Activated naive CD8-positive, alpha-beta T cell treated with anti-CD3 and anti-CD28 coated beads, Interleukin-2, amount 50 U/mL, for 24 hours (primary cell): ENCODE data around the gene KCNIP3.

Experiments used
- ATAC-seq: fragments of 150-1000 bp; cut with Tn5 transposase; one replicate; pipeline ENCODE4 v1.10.0; 2021
- DNase-seq: peaks from one replicate; pipeline ENCODE4 v3.0.0; 2021
- H3K27ac Mint-ChIP-seq: one replicate; pipeline ENCODE4 v1.8.0; 2021; ENCODE audit warnings: mild to moderate bottlenecking, mixed read lengths
- H3K27me3 Mint-ChIP-seq: one replicate; pipeline ENCODE4 v1.8.0; 2021; ENCODE audit warnings: mixed read lengths
- H3K36me3 Mint-ChIP-seq: one replicate; pipeline ENCODE4 v1.8.0; 2021; ENCODE audit warnings: low read depth, mixed read lengths
- H3K4me1 Mint-ChIP-seq: one replicate; pipeline ENCODE4 v1.8.0; 2021; ENCODE audit warnings: mixed read lengths
- H3K4me3 Mint-ChIP-seq: one replicate; pipeline ENCODE4 v1.8.0; 2021; ENCODE audit warnings: mild to moderate bottlenecking, moderate library complexity, mixed read lengths
- H3K9me3 Mint-ChIP-seq: one replicate; pipeline ENCODE4 v1.8.0; 2021; ENCODE audit warnings: mixed read lengths

The KCNIP3 gene

GRCh38 chr2:95298486-95299111, 1.5 kb downstream of the KCNIP3 start:
- Mint-ChIP-seq H3K9me3 (no peaks in the 10 kb centered on the region), H3K27me3 (peaks cover 5% of the 10 kb centered on the region), H3K27ac (no peak overlapping the region), H3K36me3 (no peaks in the 10 kb centered on the region), H3K4me1 (no peaks in the 10 kb centered on the region), H3K4me3 (no peak overlapping the region)
- no peak for DNase-seq
- no peak for ATAC-seq

GRCh38 chr2:95299961-95300360, 2.8 kb downstream of the KCNIP3 start:
- H3K27ac Mint-ChIP-seq = no peak overlapping the region
- ATAC-seq (no peak), DNase-seq (no peak)
- H3K27me3 Mint-ChIP-seq = peaks cover 5% of the 10 kb centered on the region
- H3K4me3 Mint-ChIP-seq = no peak overlapping the region
- H3K36me3 Mint-ChIP-seq = no peaks in the 10 kb centered on the region
- H3K4me1 Mint-ChIP-seq = no peaks in the 10 kb centered on the region
- H3K9me3 Mint-ChIP-seq = no peaks in the 10 kb centered on the region

- Mint-ChIP-seq H3K9me3 (no peaks in the 10 kb centered on the region), H3K4me3 (no peak overlapping the region), H3K36me3 (no peaks in the 10 kb centered on the region), H3K4me1 (no peaks in the 10 kb centered on the region), H3K27ac (no peak overlapping the region), H3K27me3 (peaks cover 5% of the 10 kb centered on the region)
- DNase-seq (no peak), ATAC-seq (no peak)
These were observed 3.3 kb downstream of the KCNIP3 start for GRCh38 chr2:95300450-95300849.

- DNase-seq (no peak), ATAC-seq (no peak)
- Mint-ChIP-seq H3K4me3 (no peak overlapping the region), H3K4me1 (no peaks in the 10 kb centered on the region), H3K27ac (no peak overlapping the region), H3K9me3 (no peaks in the 10 kb centered on the region), H3K36me3 (no peaks in the 10 kb centered on the region), H3K27me3 (peaks cover 4% of the 10 kb centered on the region)
These were observed 4.0 kb downstream of the KCNIP3 start for GRCh38 chr2:95301186-95301585.

- Mint-ChIP-seq H3K4me3 (no peak overlapping the region), H3K4me1 (no peaks in the 10 kb centered on the region), H3K27ac (no peak overlapping the region), H3K36me3 (no peaks in the 10 kb centered on the region), H3K27me3 (peaks cover 2% of the 10 kb centered on the region), H3K9me3 (no peaks in the 10 kb centered on the region)
- DNase-seq (no peak), ATAC-seq (no peak)
These were observed 4.9 kb downstream of the KCNIP3 start for GRCh38 chr2:95301876-95302641.

GRCh38 chr2:95303191-95303919, 6.2 kb downstream of the KCNIP3 start:
- Mint-ChIP-seq H3K9me3 (no peaks in the 10 kb centered on the region), H3K27ac (no peak overlapping the region), H3K4me3 (no peak overlapping the region), H3K36me3 (no peaks in the 10 kb centered on the region), H3K4me1 (no peaks in the 10 kb centered on the region), H3K27me3 (no peaks in the 10 kb centered on the region)
- DNase-seq (no peak), ATAC-seq (no peak)

- no peak for DNase-seq
- no peaks in the 10 kb centered on the region for H3K9me3 Mint-ChIP-seq
- no peak overlapping the region for H3K4me3 Mint-ChIP-seq
- no peaks in the 10 kb centered on the region for H3K4me1 Mint-ChIP-seq
- H3K27ac Mint-ChIP-seq = no peak overlapping the region
- no peaks in the 10 kb centered on the region for H3K27me3 Mint-ChIP-seq
- ATAC-seq = no peak
- H3K36me3 Mint-ChIP-seq = no peaks in the 10 kb centered on the region
These were observed 8.4 kb downstream of the KCNIP3 start for GRCh38 chr2:95305380-95306061.

GRCh38 chr2:95306336-95306895, 9.3 kb downstream of the KCNIP3 start:
- no peak for DNase-seq
- H3K36me3 Mint-ChIP-seq = no peaks in the 10 kb centered on the region
- no peaks in the 10 kb centered on the region for H3K27me3 Mint-ChIP-seq
- H3K9me3 Mint-ChIP-seq = no peaks in the 10 kb centered on the region
- H3K27ac Mint-ChIP-seq = no peak overlapping the region
- ATAC-seq = no peak
- no peaks in the 10 kb centered on the region for H3K4me1 Mint-ChIP-seq
- H3K4me3 Mint-ChIP-seq = no peak overlapping the region

GRCh38 chr2:95307036-95307435, 9.9 kb downstream of the KCNIP3 start:
- Mint-ChIP-seq H3K4me3 (no peak overlapping the region), H3K27ac (no peak overlapping the region), H3K36me3 (no peaks in the 10 kb centered on the region), H3K27me3 (no peaks in the 10 kb centered on the region), H3K4me1 (no peaks in the 10 kb centered on the region), H3K9me3 (no peaks in the 10 kb centered on the region)
- ATAC-seq (no peak), DNase-seq (no peak)

- no peaks in the 10 kb centered on the region for H3K36me3 Mint-ChIP-seq
- no peak overlapping the region for H3K4me3 Mint-ChIP-seq
- H3K9me3 Mint-ChIP-seq = no peaks in the 10 kb centered on the region
- no peaks in the 10 kb centered on the region for H3K27me3 Mint-ChIP-seq
- DNase-seq (no peak), ATAC-seq (no peak)
- no peak overlapping the region for H3K27ac Mint-ChIP-seq
- no peaks in the 10 kb centered on the region for H3K4me1 Mint-ChIP-seq
These were observed 10.7 kb downstream of the KCNIP3 start for GRCh38 chr2:95307878-95308277.

- H3K27me3 Mint-ChIP-seq = no peaks in the 10 kb centered on the region
- no peak for DNase-seq
- H3K4me1 Mint-ChIP-seq = no peaks in the 10 kb centered on the region
- H3K4me3 Mint-ChIP-seq = no peak overlapping the region
- no peaks in the 10 kb centered on the region for H3K9me3 Mint-ChIP-seq
- no peak overlapping the region for H3K27ac Mint-ChIP-seq
- ATAC-seq = no peak
- H3K36me3 Mint-ChIP-seq = no peaks in the 10 kb centered on the region
These were observed 11.4 kb downstream of the KCNIP3 start for GRCh38 chr2:95308426-95308990.

- Mint-ChIP-seq H3K27ac (no peak overlapping the region), H3K4me1 (no peaks in the 10 kb centered on the region), H3K9me3 (no peaks in the 10 kb centered on the region), H3K4me3 (no peak overlapping the region), H3K27me3 (no peaks in the 10 kb centered on the region), H3K36me3 (no peaks in the 10 kb centered on the region)
- DNase-seq = no peak
- no peak for ATAC-seq
These were observed 12.5 kb downstream of the KCNIP3 start for GRCh38 chr2:95309599-95309998.

- Mint-ChIP-seq H3K9me3 (no peaks in the 10 kb centered on the region), H3K36me3 (no peaks in the 10 kb centered on the region), H3K4me1 (no peaks in the 10 kb centered on the region), H3K27me3 (no peaks in the 10 kb centered on the region), H3K4me3 (no peak overlapping the region), H3K27ac (no peak overlapping the region)
- ATAC-seq (no peak), DNase-seq (no peak)
These were observed 13.1 kb downstream of the KCNIP3 start for GRCh38 chr2:95310216-95310615.

GRCh38 chr2:95310651-95311050, 13.5 kb downstream of the KCNIP3 start:
- Mint-ChIP-seq H3K4me1 (no peaks in the 10 kb centered on the region), H3K9me3 (no peaks in the 10 kb centered on the region), H3K27ac (no peak overlapping the region), H3K27me3 (no peaks in the 10 kb centered on the region), H3K36me3 (no peaks in the 10 kb centered on the region), H3K4me3 (no peak overlapping the region)
- no peak for DNase-seq
- ATAC-seq = no peak
